ENCODE results near the gene HERPUD1.
A peak's percentile ranks its signal among the peaks of the same experiment; 100 is the strongest.
"Not testable (repeated sequence)": the region's sequence is repeated elsewhere in the genome, so short reads cannot be mapped to it uniquely, and the experiment has no call there.

The HERPUD1 gene

DNA sequence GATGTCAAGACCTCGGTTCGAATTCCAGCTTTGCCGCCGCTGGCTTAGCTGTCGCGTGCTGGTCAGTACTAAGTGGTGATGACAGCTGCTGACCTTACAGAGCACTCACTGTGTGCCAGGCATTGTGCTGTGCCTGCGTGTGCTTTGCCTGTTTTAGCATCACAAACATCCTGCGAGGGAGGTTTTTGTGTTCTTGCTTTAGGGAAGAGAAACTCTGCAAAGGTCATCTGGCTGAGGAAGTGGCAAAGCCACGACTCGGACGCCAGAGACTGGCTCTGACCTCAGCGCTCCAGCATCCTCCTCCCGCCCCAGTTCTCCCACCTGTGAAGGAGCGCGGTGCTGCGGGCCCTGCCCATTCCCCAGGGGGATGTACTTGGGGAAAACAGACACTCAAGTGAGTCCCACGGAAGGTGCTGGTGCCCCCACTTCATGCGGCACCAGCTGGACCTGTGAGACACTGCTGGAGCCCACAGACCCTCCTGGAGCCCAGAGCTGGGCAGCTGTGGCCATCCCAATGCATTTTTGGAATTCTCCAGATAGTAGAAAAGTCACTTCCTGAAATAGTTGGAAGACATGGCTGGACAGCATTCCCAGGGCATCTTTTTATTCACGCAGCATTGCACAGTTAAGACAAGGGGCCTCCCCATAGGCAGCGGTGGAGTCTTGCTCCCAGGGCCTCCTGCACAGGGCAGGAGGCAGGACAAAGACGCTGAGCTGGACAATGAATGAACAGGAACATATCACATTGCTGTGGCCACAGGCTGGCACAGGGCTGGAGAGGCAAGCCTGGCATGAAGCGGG lies 20.0 kb upstream of the HERPUD1 start:
- DNase-seq, result peak; percentile 47

DNA sequence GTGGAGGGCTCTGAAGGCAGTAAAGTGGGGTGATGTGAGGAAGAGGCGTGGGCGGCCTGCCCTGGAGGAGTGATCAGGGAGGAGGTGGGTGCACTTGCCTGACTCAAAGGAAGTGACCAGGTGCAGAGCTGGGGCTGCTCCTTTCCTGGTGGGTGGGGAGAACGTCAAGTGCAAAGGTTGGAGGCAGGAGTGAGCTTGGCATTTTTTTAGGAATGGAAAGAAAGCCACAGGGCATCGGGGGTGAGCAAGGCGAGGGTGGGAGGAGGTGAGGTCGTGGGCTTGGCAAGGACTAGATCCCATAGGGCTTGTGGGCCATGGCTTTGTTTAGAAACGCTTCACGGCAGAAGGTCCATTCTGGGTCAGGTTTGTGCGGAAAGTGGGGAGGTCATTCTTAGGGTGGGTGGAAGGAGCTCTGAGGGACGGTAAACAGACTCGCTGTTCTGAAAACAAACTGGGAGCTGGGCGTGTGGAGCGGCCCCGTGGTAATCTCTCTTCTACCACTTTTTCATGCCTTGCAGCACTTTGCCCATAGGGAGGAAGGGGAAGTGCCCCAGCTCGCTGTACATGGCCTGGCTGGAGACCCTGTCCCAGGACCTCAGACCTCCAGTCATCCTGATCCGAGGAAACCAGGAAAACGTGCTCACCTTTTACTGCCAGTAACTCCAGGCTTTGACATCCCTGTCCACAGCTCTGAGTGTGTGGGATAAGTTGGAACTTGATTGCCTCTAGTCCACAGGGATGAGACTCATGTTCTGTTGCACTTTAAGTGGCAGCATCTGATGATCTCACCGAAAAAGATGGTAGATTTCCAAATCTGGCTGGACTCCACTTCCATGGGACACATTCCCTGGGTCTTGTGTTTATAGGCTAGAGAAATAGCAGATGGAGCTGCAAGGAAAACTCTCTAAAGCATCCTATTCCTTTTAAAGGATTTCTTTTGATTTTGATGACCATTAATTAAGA lies 18.9 kb upstream of the HERPUD1 start:
- peak; percentile 58 for DNase-seq

DNA sequence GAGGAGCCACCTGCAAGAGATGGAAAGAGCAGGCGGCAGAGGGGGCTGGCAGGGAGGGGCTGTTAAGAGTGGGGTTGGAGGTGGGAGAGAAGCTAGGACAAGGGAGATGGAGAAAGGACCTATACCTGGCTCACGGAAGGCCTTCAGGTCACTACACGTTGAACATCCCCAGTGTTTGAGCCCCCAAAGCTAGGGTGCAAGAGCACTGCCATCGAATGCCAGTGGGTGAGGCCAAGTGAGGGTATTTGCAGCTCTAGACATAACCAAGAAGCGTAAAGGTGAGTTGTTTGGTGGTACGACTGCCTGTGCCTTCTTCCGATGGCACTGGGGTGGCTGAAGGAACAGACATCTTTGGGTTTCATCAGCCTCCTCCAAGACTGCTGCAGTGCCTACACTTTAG lies 17.0 kb upstream of the HERPUD1 start:
- DNase-seq, result no peak

DNA sequence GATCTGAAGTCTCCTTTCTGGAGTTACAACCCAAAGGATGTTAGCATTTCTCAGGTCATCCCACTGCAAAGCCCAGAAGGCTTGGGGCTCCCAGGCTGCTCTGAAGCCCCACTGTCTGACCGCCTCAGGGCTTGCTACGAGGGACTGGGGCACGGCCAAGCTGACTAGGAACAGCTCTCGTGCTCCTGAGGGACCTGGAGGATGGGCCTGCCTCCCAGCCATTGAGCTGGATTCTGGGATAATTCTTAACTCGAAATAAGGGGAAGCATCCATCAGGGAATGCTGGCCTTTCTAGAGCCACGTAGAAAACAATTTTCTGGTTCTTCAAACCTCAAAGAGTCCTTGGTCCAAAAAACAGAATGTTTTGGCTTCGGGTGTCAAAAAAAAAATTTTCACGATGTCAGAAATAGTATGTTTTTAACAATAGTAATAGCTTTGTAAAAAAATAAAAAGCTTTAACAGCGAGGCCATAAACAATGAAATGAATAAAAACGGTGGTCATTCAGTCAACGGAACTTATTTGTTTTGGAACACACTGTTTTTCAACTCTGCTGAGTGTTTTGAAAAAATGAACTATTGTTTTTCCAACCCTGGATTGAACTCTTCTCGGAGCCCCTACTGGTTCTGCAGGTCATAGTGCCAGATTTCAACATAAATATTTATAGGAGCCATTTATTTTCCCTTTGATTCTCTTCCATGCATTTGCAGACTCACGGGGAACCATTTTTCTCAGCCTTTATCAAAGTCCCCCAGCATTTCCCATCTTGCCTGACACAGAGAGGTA lies 16.4 kb upstream of the HERPUD1 start:
- no peak for DNase-seq

DNA sequence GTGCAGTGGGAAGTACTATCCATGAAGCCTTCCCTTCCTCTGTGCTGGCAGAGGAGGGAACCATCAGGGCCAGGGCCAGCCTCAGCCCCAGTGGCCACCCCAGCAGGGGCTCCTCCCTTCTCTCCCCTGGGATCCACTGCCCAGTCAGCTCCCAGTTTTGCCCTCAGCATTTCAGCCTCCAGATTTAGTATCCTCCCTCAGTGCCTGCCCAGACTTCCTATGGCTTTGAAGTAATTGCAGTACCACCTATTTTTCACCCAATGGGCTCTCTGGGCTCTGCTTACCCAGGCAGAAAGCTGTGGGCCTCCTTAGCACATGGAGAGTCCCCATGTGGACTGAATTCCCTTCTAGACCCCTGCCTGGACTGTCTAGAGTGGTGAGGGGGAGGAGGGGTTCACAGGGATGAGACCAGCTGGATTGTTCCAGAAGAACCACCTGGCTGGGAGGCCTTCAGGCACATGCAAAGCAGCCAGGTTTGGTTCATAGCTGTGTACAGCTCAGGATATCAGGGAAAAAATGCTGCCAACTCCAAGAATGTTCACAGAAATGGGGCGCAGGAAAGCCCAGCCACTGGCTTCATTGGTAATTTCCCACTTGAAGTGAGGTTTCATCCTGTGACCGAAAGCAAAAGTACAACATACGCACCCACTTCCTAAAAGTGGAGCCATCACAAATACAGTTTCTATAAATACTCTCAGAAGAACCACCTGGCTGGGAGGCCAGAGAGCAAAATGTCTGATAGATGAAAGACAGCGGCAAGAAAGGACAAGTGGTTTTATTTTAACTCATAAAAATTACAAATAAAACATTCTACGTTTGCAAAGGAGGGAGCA lies 15.2 kb upstream of the HERPUD1 start:
- DNase-seq, result no peak

DNA sequence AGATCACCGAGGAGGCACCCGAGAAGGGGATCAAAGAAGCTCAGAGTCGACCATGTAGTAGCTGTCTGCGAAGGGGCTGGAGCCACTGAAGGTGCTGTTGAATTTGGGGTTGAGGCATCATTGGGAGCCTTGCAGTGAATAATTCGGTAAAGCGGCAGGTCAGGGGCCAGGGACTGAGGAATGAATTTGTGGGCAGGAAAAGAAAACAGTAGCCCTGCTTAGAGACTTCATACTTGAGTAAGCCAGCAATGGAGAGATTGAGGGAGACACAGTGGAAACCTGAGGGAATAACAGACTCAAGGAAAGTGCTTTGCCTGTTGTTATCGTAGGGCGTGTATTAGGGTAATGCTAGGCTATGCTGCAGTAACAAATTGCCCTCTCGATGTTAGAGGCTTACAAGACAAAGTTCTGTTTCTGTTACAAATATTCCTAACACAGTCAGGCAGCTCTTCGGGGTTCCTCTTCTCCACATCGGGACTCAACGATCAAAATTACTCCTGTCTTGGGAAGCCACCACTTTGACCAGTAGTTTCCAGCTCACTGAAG lies 13.4 kb upstream of the HERPUD1 start:
- DNase-seq, result no peak

DNA sequence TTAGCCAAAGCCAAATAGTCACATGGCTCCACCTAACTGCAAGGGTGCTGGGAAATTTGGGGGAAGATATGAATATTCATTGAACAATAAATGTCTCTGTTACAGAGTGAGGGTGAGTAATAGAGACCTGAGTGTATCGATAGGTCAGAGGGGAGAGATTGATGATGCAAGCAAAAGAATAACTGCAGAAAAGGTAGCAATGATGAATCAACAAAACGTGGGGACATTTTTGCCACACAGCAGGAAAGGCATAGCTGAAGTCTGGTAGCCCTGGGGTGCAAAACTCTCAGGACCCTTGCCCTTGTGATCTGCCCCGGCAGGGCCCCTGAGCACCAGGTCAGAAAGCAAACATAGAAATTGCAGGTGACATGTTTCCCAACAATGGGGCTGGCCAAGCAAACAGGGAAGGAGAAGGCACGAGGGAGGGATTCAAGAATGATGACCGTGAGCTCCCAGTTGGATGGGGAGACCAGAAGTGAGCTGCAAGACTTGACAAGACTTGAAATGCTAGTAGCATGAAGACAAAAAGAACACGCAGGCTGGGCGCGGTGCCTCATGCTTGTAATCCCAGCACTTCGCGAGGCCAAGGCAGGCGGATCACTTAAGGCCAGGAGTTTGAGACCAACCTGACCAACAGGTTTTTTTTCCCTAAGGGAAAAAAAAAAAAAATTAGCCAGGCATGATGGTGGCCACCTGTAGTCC lies 12.7 kb upstream of the HERPUD1 start:
- DNase-seq, result no peak

DNA sequence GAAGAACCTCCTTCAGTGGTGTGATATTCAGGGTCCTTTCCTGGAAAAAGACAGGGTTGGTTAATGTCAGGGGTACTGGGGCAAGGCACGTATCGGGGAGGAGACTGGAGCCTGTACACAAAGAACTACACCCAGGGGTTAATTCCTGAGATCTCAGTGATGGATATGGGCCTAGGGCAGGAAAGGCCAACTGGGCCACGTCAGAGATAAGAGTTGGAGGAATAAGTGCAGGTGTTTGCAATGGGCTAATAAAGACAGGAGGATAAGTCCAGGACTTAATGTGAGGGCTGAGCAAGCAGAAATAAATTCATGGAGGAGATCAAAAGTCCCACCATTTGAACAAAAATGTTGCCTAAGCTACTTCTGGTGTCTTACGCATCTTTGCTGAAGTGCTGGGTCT lies 10.4 kb upstream of the HERPUD1 start:
- DNase-seq, result no peak

DNA sequence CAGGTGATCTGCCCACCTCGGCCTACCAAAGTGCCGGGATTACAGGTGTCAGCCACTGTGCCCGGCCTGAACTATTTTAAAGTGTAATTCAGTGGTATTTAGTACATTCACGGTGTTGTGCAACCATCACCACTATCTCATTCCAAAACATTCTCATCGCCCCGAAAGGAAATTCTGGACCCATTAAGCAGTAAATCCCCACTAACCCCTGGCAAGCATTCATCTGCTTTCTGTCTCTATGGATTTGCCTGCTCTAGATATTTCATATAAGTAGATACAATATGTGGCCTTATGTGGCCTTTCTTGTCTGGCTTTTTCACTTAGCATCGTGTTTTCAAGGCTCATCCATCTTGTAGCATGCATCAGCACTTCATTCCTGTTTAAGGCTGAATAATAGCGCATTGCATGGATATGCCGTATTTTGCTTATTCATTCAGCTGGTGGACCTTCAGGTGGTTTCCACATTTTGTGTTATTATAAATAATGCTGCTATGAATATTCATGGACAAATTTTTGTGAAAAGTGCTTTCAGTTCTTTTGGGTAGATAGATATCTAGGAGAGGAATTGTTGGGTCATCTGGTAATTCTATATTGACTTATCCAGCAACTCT lies 8.4 kb upstream of the HERPUD1 start:
- DNase-seq, result peak; percentile 46

DNA sequence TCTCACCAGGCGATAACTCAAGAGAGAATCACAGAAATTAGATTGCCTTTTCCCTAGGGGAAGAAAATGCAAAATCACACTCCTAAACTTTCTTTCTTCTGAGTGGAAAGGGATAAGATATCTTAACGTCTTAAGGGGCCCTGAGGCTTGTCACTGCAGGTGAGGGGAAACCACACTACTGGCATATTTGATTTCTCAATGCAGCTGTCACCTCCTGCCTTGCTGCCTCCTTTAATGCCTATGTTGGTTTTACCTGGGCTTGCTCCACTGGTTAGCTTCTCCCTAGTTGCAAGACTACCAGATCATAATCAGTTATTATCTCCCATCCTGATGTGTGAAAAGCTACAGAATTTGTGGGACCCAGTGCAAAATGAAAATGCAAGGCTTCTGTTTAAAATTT lies 4.5 kb upstream of the HERPUD1 start:
- no peak for DNase-seq

DNA sequence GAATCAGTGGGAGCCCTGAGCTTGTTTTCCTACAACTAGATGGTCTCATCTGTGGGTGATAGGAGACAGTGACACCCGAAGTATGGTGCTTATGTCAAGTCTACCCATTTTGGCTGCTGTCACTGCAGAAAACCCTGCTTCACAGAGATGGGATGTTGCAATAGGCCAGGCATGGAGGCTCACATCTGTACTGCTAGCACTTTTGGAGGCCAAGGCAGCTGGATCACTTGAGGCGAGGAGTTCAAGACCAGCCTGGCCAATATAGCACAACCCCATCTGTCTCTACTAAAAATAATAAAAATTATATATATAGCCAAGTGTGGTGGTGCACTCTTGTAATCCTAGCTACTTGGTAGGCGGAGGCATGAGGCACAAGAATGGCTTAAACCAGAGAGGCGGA lies 2.3 kb upstream of the HERPUD1 start:
- DNase-seq, result no peak

DNA sequence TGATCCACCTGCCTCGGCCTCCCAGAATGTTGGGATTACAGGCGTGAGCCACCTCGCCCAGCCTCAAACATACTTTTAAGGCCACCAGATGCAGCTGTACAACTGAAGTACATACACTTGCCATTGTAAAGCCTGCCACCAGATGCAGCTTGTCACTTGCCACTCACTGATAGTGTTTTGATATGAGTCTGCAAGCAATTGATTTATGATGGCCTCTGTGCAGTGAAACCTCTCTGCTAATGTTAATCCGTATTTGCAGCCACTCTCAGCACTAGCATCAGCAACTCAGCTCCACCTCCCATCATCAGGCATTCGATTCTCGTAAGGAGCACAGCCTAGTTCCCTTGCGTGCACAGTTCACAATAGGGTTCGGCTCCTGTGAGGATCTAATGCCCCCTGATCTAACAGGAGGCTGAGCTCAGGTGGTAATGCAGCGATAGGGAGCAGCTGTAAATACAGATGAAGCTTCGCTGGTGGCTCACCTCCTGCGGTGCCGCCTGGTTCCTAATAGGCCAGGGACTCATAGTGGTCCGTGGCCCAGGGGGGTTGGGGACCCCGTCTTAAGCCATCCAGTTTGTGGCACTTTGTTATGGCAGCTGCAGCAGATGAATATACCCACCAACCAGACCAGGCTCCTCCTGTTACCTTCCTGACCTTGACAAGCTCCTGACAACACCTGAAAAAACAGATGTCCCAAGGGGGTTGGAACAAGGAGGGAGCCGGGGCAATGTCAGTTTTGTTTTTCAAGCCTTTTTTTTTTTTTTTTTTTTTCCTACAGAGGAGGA lies 1.3 kb upstream of the HERPUD1 start:
- no peak for DNase-seq

DNA sequence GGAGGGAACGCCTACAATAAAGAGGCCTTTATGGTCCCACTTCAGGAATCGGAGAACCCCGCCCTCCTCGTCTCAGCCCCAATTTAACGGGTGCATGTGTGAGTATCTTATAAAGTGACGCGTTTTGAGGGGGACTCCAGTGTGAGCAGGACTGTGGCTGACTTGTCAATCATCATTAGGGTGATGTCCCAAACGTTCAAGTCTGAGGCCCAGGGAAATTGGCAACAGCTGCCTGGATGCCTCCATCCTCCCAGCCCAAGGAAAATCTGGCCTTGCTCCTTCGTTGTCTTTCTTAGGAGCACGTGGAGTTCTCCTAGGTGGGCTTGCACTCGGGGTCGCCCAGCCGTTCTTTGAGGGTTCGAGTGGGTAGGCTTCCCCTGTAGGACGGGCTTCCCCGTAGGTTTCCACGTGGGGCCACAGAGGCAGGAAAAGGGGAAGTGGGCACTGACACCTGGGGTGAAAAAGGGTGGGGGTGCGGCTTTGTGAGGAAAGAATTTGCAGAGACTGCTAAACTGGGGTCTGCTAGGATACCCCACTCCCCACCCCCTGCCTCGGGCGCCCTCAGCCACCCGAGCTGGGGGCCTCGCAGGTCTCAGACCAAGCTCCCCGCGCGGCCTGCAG lies 561 bp upstream of the HERPUD1 start:
- no peak for DNase-seq

DNA sequence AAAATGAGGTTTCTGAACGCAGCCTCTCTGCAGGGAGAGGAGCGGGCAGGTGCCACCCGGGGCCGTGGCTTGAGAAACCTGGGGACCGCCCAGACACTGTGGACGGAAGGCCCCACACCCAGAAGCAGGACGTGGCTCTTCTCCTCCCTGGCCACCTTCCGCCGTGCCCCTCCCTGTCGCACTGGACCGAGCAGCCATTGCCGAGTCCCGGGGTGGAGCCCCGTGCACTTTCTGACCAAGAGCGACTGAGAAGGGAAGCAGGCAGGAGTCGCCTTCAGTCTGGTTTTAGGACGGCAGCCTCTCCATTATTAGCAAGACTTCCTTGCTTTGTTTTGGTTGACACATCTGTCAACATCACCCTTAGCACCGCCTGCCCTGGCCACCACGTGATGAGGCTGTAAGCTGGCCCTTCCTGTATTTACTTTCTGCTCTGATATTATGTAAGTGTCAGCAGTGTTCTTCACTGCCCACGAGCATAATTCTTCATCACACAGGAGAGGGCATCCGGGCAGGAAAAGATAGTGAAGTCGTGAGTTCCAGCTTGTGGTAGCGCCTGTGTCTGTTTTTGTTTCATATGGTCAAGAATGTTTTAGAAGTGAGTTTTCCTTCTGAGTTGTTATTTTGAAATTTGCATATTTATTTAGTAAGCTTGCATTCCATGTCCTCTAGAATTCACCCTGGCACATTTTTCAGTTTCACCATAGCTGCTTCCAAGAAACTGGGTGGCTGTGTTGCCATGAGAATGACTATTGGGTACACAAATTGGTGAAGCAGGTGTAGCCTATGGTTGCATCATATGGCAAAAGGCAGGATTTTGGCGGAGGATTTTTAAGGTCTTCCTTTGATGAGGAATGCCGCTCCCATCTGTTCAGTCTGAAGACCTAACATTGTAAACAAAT lies 1.0 kb downstream of the HERPUD1 start:
- DNase-seq, result peak; percentile 44

DNA sequence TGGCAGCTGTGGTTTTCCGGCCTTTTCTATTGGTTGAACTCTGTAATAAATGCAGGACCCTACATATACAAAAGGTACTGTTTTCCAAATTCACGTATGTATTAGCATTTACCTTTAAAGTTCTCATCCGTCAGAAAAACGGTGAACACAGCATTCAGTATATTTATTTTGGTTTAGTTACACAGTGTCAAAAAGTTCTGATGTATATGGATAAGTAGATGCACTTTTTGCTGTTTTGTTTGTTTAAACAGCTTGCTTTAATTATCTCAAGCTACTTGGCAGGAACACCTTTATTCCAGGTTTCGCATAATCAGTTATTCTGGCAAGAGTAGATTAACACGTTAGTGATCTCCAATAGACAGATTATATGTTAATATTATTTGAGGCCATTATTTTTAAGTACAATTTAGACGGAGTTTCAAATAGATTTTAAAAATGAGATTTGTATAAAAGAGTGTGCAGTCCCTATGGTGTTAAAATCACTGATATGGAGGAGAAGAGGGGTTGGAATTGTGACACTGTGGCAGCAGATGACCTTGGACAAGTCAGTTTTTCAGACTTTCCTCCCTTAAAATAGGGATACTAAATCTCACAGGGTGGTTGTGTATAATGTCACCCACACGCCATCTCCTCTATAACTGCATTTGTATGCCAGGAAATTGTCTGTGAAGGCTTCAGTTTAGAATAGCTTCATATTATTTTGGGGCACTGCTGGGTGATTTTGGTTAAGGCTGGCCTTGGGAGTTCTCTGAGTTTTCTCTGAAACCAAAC lies 2.1 kb downstream of the HERPUD1 start:
- no peak for DNase-seq

DNA sequence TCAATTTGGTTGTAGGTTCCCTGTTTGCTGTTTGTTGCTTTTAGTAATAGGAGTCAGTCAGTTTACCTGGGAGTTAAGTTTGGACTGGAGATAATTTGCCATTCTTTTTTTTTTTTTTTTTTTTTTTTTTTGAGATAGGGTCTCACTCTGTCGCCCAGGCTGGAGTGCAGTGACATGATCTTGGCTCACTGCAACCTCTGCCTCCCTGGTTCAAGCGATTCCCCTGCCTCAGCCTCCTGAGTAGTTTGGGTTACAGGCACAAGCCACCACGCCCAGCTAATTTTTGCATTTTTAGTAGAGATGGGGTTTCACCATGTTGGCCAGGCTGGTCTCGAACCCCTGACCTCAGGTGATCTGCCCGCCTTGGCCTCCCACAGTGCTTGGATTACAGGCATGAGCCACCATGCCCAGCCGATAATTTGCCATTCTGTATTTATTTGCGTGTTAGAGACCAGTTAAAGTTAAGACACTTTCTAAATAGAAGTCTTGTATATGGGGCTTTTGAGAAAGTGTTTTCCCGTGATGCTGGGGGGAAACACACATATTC lies 2.7 kb downstream of the HERPUD1 start:
- DNase-seq, result not testable (repeated sequence)

DNA sequence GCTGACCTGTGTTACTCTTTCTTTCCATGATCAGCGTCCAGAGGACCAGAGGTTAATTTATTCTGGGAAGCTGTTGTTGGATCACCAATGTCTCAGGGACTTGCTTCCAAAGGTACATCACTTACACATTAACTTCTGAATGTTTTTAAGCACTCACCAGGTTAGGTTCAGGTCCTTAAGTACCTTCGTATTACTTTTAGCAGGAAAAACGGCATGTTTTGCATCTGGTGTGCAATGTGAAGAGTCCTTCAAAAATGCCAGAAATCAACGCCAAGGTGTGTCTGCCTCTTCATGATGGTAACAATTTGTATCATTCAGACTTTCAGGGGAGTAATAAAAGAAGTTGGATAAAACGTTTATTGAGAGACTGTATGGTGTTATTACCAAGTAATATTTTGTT lies 3.3 kb downstream of the HERPUD1 start:
- DNase-seq, result no peak

Measured in fibroblast of skin of right quadriceps (primary cell).